LNCAP (cell line): Measurements from ENCODE around the gene TTC23L.

Experiments used
- CTCF ChIP-seq: fragments of 450-650 bp; IDR thresholded peaks from 2 replicates; pipeline ENCODE4 v1.5.1; 2017; ENCODE audit warnings: mild to moderate bottlenecking

Gene TTC23L

DNA sequence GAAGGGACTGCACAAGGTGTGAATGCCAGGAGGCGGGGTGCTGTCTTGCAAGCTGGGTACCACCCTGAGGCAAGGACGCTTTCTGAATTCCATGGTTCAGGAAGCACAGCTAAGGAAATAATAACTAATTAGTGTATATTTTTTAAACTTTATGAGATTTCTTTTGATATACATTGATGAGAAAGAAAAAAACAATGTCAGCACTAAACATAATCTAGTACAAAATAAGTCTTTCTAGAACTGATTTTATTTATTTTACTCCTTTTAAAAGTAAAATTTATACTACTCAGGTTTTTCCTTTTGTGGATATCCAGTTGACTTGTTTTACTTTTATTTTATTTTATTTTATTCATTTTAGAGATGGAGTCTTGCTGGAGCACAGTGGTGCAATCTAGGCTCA lies 94.0 kb downstream of the TTC23L start:
- TF ChIP-seq CTCF: no peak

DNA sequence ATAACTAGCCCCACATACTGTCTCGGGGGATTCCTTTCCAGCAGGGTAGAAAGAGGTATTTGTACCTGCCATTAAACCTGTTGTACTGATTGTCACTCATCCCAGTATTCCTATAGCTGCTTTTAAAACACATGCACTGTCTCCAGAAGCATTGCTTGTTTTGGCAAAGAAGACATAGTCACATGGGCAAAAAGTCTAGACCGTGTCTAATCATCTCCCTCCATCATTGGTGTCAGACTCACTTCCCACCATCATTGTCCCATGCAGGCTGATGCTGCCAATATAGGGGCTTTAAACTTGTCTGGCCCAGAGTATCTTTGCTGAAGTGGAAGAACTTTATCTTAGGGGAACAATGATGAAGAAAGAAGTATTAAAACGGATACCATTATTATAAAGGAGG lies 103.0 kb downstream of the TTC23L start:
- no peak for TF ChIP-seq CTCF

DNA sequence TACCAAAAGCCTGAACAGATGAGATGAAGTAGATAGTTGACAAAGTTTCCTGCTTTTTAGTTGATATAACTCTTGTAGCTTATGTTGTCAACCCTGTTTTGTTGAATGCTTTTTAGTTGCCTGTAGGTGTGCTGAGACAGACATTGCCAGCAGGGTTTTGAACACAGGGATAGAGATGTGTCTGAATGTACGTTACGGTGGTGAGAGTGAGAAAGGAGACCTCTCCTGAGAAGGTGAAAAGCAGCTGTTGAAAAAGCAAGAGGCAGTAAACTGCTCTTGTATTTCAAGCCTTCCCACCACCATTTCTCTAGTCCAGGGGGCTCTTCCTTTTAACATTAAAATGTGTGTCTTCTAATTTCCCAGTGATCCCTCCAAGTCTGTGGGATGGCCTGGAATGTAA lies 105.1 kb downstream of the TTC23L start:
- TF ChIP-seq CTCF: no peak

GRCh38 chr5:34944460-34945047 lies 105.6 kb downstream of the TTC23L start:
- TF ChIP-seq CTCF: no peak
